Activated T-cell treated with anti-CD3 and anti-CD28 coated beads, Interleukin-2, amount 50 U/mL, for 24 hours (primary cell): ENCODE measurements around the gene HGFAC.
"Not testable (repeated sequence)": the region's sequence is repeated elsewhere in the genome, so short reads cannot be mapped to it uniquely, and the experiment has no call there.

Experiments used
- DNase-seq: peaks from one replicate; pipeline ENCODE4 v3.0.0-alpha.2; 2020
- H3K27ac Mint-ChIP-seq: 2 replicates; pipeline ENCODE4 v1.8.0; 2020; ENCODE audit warnings: mild to moderate bottlenecking, mixed read lengths
- H3K27me3 Mint-ChIP-seq: 2 replicates; pipeline ENCODE4 v1.8.0; 2020; ENCODE audit warnings: mixed read lengths
- H3K36me3 Mint-ChIP-seq: 2 replicates; pipeline ENCODE4 v1.8.0; 2020; ENCODE audit warnings: low read depth, mixed read lengths
- H3K4me1 Mint-ChIP-seq: 2 replicates; pipeline ENCODE4 v1.8.0; 2020; ENCODE audit warnings: low read depth, mixed read lengths
- H3K4me3 Mint-ChIP-seq: 2 replicates; pipeline ENCODE4 v1.8.0; 2020; ENCODE audit warnings: mild to moderate bottlenecking, moderate library complexity, mixed read lengths
- H3K9me3 Mint-ChIP-seq: 2 replicates; pipeline ENCODE4 v1.8.0; 2020; ENCODE audit warnings: mixed read lengths

Gene HGFAC

DNA sequence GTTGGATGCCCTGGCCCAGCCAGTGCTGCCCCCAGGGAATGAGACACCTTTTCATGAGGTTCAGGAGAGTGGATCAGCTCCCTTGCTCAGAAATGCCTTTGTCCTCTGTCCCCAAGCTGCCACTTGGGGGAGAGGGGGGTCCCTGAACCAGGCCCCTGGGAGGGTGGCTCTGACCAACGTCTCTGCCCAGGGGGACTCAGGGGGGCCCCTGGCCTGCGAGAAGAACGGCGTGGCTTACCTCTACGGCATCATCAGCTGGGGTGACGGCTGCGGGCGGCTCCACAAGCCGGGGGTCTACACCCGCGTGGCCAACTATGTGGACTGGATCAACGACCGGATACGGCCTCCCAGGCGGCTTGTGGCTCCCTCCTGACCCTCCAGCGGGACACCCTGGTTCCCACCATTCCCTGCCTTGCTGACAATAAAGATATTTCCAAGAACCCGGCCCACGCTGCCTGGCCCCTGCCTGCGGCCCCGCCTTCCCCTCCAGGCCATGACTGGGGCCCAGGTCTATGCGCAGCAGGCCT is 7.3 kb downstream of the HGFAC start:
- H3K27me3 Mint-ChIP-seq: no peaks in the 10 kb centered on the region
- no peak overlapping the region for H3K27ac Mint-ChIP-seq
- no peaks in the 10 kb centered on the region for H3K36me3 Mint-ChIP-seq

DNA sequence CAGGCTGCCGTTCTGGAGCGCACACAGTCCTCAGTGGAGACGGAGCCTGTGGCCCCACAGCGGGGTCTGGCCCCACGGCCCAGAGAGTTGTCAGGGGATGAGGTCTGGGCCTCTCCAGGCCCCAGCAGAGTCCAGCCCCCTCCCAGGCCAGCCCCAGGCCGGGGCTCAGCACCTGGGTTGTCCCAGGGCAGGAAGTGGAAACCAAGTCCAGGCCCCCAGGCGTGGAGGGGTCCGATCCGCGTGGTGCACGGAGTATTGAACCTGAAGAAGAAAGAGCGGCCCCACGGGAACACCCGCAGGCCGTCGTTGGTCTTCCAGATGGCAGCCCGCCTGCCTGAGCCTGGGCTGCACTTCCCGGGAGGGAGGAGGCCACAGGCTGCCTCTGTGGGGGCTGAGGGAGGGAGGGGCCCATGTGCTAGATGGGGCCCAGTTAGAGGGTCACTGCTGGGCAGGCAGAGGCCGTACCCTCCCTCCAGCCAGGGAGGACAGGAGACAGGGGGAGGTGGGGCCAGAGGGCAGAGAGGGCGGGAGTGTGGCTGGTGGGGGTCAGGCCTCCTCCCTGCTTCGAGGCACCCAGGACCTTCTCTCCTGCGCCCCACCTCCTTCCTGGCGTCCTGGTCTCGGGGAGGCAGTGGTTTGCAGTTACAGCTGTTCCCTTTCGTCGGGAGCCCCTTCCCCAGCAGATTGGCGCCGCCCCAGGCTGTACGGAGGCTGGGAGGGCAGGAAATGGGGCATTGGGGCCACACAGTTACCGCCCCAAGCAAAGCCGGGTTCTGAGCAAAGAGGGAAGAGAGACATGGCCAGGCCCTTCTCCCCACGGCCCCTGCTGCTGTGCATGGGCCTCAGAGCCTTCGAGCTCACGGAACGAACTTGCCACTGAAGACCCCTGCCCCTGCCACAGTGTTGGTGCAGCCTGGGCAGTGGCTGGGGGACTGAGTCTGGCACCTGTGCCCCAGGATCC is 8.1 kb downstream of the HGFAC start:
- Mint-ChIP-seq H3K27ac (no peak overlapping the region), H3K36me3 (no peaks in the 10 kb centered on the region), H3K4me1 (no peaks in the 10 kb centered on the region), H3K9me3 (peaks cover under 1% of the 10 kb centered on the region), H3K27me3 (no peaks in the 10 kb centered on the region), H3K4me3 (no peak overlapping the region)
- DNase-seq: no peak

More for the DNA sequence above, 7.3 kb downstream of the HGFAC start:
- DNase-seq: no peak
- Mint-ChIP-seq H3K4me1 (no peaks in the 10 kb centered on the region), H3K4me3 (no peak overlapping the region), H3K9me3 (no peaks in the 10 kb centered on the region)

DNA sequence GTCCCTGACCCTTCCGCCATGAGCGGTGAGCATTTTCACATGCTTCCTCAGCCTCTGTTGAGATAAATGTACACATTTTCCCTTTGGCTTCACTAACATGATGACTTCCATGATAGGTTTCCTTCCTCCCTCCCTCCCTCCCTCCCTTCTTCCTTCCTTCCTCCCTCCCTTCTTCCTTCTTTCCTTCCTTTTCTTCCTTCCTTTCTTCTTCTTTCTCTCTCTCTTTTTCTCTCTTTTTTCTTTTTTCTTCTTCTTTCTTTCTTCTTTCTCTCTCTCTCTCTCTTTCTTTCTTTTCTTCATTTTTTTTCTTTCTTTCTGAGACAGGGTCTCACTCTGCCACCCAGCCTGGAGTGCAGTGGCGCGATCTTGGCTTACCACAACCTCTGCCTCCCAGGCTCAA is 8.9 kb downstream of the HGFAC start:
- Mint-ChIP-seq H3K27ac (no peak overlapping the region), H3K9me3 (peaks cover 8% of the 10 kb centered on the region), H3K36me3 (no peaks in the 10 kb centered on the region), H3K4me1 (no peaks in the 10 kb centered on the region), H3K27me3 (no peaks in the 10 kb centered on the region), H3K4me3 (no peak overlapping the region)
- no peak for DNase-seq

DNA sequence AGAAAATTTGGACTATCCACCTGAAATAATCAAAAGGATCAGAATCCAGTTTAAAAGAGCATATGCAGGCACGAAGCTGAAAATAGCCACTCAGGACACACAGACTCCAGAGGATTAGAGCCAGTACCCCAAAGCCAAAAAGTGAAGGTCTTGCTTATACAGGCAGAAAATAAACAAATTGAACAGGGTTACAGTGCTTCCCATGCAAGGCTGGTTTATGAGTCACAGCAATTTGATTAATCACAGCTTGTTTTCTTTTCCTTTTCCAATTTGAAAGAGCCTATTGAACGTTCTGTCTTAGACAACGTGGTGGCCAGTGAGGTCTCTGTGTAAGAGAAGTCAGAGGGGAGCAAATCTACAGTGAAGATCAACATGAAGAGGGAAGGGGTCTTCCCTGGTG is 10.2 kb downstream of the HGFAC start:
- Mint-ChIP-seq H3K9me3 (peaks cover 10% of the 10 kb centered on the region), H3K27me3 (no peaks in the 10 kb centered on the region), H3K27ac (no peak overlapping the region), H3K36me3 (no peaks in the 10 kb centered on the region), H3K4me1 (no peaks in the 10 kb centered on the region), H3K4me3 (no peak overlapping the region)
- DNase-seq: no peak

DNA sequence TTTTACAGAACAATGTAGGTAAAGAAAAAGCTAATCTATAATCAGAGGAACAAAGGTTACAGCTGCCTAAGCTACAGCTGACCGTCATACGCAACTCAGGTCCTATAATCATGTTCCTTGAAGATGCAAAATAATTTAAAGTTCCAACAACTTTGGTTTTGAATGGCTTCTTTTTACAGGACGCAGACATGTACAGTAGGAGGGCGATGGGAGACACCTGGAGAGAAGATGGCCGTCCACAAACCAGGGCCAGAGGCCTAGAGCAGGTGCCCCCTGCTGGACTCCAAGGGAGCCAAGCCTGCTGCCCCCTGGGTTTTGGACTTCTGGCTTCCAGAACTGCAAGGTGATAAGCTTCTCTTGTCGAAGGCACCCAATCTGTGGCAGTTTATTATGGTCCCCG is 10.6 kb downstream of the HGFAC start:
- H3K36me3 Mint-ChIP-seq: no peaks in the 10 kb centered on the region
- no peaks in the 10 kb centered on the region for H3K27me3 Mint-ChIP-seq
- H3K9me3 Mint-ChIP-seq: peaks cover 10% of the 10 kb centered on the region
- no peaks in the 10 kb centered on the region for H3K4me1 Mint-ChIP-seq
- no peak overlapping the region for H3K4me3 Mint-ChIP-seq
- H3K27ac Mint-ChIP-seq: no peak overlapping the region
- no peak for DNase-seq

DNA sequence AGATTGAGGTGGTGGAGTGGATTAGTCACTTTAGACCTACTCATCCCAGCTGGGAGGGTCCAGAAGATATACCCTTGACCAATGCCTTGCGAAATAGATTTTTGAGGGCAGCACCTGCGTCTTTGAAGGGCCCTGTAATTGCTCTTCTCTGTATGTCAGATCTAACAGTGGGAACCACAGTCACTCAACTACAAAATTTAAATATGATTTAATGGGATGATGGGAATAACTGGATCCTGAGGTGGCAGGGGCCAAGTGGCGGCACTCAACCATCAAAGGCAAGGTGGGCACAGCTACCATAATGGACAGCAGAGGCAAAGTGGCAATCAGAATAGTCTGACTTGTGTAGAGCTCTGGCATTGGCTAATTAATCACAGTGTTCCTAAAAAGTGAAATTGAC is 13.8 kb downstream of the HGFAC start:
- not testable (repeated sequence) for H3K27ac Mint-ChIP-seq, H3K27me3 Mint-ChIP-seq, DNase-seq, H3K4me1 Mint-ChIP-seq, H3K4me3 Mint-ChIP-seq, H3K36me3 Mint-ChIP-seq
- peaks cover 10% of the 10 kb centered on the region for H3K9me3 Mint-ChIP-seq

DNA sequence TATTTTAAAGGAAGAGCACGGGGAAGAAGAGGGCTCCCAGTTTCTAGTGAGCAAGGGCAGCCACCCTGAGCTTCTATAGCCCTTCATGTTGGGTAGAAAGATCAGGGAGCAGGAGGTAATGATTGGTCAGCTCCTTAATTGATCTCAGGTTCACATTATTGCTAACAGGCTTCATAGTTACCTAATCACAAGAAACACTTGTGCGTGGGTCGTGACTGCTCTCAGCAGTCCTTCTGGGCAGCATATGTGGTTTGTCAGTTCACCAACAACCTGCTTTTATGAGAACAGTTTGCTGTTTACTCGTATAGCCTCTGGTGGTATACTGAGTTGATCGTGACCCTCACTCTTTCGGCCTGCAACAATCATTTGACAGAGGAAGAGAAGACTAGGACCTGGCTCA is 16.6 kb downstream of the HGFAC start:
- DNase-seq: no peak
- H3K36me3 Mint-ChIP-seq: no peaks in the 10 kb centered on the region
- no peaks in the 10 kb centered on the region for H3K4me1 Mint-ChIP-seq
- no peak overlapping the region for H3K27ac Mint-ChIP-seq
- peaks cover 10% of the 10 kb centered on the region for H3K9me3 Mint-ChIP-seq
- peaks cover 16% of the 10 kb centered on the region for H3K27me3 Mint-ChIP-seq
- no peak overlapping the region for H3K4me3 Mint-ChIP-seq

DNA sequence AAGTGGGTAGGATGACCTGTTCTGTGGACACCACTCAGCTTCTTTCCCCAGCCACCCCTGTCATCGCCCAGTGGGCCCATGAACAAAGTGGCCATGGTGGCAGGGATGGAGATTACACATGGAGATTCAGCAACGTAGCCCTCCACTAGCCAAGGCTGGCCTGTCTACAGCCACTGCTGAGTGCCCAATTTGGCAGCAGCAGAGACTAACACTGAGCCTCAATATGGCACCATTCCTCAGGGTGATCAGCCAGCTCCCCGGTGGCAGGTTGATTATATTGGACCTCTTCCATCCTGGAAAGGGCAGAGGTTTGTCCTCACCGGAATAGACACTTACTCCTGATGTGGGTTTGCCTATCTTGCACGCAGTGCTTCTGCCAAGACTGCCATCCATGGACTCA is 17.4 kb downstream of the HGFAC start:
- not testable (repeated sequence) for H3K36me3 Mint-ChIP-seq, H3K27ac Mint-ChIP-seq, DNase-seq, H3K4me3 Mint-ChIP-seq, H3K4me1 Mint-ChIP-seq
- Mint-ChIP-seq H3K9me3 (peaks cover 10% of the 10 kb centered on the region), H3K27me3 (peaks cover 18% of the 10 kb centered on the region)

DNA sequence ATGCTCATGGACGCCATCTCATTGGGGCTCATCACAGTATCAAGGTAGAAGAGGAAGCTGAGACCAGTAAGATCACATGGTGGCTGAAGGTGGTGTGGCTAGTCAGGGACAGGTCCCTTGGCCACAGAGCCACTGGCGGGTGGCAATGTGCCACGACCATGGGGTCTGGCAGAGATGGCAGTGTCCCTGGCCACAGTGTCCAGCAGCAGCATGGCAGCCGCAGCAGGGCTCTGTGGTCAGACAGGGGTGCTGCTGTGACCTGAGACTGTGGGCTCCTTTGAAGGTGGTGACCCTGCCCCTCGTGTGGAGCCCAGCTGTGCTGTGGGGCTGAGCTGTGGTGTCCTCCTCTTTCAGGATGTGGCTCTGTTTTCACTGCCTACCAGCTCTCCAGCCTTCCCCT is 19.2 kb downstream of the HGFAC start:
- Mint-ChIP-seq H3K4me3 (no peak overlapping the region), H3K4me1 (no peaks in the 10 kb centered on the region), H3K27me3 (peaks cover 33% of the 10 kb centered on the region), H3K36me3 (no peaks in the 10 kb centered on the region), H3K9me3 (no peaks in the 10 kb centered on the region), H3K27ac (no peak overlapping the region)
- no peak for DNase-seq

DNA sequence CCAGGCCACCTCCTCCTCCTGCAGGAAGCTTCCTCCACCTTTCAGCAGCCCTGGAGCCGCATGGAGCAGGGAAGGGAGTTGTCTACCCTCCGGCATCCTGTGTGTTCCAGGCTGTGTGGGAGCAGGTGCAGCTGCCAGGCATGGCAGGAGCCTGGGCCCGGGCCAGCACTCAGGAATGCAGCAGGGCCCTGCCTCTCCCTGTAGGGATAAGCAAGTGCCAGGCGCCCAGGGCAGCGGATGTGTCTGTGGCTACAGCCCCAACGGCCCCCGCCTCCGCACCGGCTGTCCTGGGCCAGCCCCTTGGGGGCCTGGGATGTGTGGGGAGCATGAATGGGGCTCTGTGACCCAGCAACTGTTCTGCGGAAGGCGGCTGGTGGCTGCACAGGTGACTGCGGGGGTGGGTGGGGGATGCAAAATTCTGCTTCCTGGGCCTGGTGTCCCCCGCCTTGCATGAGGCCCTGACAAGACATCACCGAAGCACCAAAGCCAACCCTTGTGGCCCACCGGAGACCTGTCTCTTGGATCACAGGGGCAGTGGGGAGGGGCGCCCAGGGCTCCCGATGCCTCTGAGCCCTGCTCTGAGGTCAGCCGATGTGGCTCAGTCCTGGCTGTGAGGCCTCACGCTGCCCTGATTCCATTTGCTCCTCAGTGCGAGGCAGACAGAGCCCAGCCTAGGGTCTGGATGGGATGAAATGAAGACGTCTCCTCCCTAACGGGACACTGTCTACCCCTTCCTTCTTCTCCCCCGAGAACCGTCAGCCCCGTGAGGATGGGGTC is 19.9 kb downstream of the HGFAC start:
- Mint-ChIP-seq H3K4me3 (no peak overlapping the region), H3K4me1 (no peaks in the 10 kb centered on the region), H3K36me3 (no peaks in the 10 kb centered on the region), H3K9me3 (no peaks in the 10 kb centered on the region), H3K27me3 (peaks cover 33% of the 10 kb centered on the region), H3K27ac (no peak overlapping the region)
- DNase-seq: no peak

DNA sequence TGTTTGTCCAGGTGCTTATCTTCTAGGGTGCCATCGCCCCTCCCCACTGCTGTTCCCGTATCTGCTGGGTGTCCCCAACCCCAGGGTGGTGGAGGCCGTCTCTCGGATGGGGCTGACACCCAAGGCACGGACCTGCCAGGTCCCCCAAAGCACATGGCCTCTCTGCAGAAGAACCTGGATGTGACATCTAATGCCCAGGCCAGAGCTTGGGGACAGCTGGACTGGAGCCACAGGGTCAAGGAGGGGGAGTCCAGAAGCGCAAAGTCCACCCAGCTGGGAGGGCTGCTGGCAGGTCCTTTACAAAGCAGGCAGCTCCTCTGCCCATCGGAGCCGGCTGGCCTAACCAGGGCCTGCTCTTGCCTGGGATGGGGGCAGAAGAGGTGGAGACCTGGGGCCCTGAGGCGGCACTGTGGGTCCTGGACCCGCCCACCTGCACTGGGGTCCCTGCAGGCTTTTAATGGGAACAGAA is 20.6 kb downstream of the HGFAC start:
- no peaks in the 10 kb centered on the region for H3K4me1 Mint-ChIP-seq
- H3K27me3 Mint-ChIP-seq: peaks cover 33% of the 10 kb centered on the region
- H3K9me3 Mint-ChIP-seq: no peaks in the 10 kb centered on the region
- no peak overlapping the region for H3K27ac Mint-ChIP-seq
- DNase-seq: no peak
- no peaks in the 10 kb centered on the region for H3K36me3 Mint-ChIP-seq
- H3K4me3 Mint-ChIP-seq: no peak overlapping the region

DNA sequence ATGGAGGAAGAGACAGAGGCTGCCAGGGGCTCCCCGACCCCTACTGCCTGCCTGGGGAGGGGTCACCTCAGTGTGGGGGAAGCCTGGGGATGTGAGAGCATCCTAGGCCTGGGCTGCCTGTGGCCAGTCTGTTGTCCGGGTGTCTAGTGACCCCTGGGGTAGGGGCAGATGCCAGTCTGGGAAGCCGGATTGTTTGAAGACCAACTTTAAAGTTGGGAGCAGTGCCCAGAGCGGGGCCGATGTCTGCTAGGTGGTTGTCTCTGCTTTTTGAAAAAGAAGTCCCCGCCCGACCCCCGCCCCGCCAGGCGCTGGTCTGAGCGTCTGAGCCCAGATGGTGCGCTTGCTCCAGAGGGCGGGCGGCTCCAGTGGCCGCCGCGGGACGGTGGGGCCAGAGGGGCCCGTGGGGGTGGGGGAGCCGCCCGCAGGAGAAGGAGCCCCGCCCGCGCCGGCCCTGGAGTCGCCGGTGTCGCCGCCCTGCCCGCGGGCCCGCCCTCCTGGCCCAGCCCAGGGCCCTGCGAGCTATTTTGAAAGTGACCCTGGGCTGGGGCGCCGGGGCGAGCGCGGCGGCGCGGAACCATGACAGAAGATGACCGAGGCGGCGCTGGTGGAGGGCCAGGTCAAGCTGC is 21.1 kb downstream of the HGFAC start, which contains the start of gene DOK7:
Gene DOK7, plus strand, starts transcription at position 517 of the 626 bp plus-strand sequence. Its CDS starts 70 bp downstream, at position 587.
- no peak within 1 kb of the TSS for H3K4me3 Mint-ChIP-seq
- H3K36me3 Mint-ChIP-seq: no peaks in the 10 kb centered on the region
- no peaks in the 10 kb centered on the region for H3K9me3 Mint-ChIP-seq
- no peak for DNase-seq
- peaks cover 33% of the 10 kb centered on the region for H3K27me3 Mint-ChIP-seq
- H3K27ac Mint-ChIP-seq: no peak within 1 kb of the TSS
- no peaks in the 10 kb centered on the region for H3K4me1 Mint-ChIP-seq

DNA sequence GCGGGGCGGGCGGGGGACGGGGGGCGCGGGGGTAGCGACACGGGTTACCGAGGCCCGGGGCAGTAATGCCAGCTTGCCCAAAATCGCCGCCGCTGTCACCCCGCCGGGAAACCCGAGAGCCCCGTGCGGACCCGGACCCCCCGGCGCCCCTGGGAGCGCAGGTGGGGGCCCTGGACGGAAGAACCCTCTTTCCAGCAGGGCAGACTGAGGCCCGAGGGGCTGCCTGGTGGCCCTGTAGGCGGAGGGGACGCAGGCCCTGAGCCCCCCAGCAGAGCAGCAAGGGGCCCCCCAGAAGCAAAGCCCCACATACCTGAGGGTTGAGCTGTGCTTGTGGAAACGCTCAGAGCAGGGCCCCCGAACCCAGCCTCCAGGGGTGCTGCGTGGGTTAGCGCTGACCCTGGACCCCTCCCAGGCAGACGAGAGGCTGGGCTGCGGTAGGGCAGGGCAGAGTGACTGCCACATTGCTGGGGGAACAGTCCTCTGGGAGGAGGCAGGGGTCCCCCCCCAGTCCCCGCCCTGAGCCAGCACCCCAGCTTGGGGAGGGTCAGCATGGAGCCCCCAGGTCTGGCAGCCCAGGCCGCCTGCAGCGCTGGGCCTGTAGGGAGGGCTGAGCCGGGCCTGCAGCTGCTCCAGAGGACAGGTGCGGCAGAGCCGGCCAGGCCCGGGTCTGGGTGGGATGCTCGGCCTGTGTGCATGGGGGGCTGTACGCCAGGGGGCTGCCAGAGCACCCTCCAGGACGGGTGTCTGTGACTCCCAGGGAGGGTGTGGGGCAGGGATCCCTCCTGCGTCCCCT is 22.0 kb downstream of the HGFAC start:
- peaks cover 33% of the 10 kb centered on the region for H3K27me3 Mint-ChIP-seq

More for the DNA sequence above, 22.0 kb downstream of the HGFAC start:
- no peak for DNase-seq
- H3K9me3 Mint-ChIP-seq: no peaks in the 10 kb centered on the region
- H3K4me3 Mint-ChIP-seq: no peak overlapping the region
- no peak overlapping the region for H3K27ac Mint-ChIP-seq
- no peaks in the 10 kb centered on the region for H3K4me1 Mint-ChIP-seq
- H3K36me3 Mint-ChIP-seq: no peaks in the 10 kb centered on the region
